H1 (cell line): ENCODE results near the gene BAIAP2. TPM values are rescaled to one million over a fixed set of nuclear protein-coding genes. Genes with fewer than 3 reads are reported as not detected.

Experiments
- CTCF ChIA-PET: fragments of 300-600 bp; sonication (Branson Sonifier 250); formaldehyde crosslinking; loops from one replicate; lab custom pipeline; 2021; ENCODE audit not compliant: partially characterized antibody; lab: Charles Lee
- POLR2A ChIA-PET: fragments of 300-600 bp; sonication (Branson Sonifier 250); formaldehyde crosslinking; loops from one replicate; lab custom pipeline; 2021; ENCODE audit warnings: inconsistent platforms; ENCODE audit not compliant: partially characterized antibody; lab: Charles Lee
- DNase-seq, 2 experiments: peaks; one replicate each; pipeline versions ENCODE4 v3.0.0 to v3.0.0-alpha.2; 2010 to 2022; ENCODE audit warnings: low spot score in 2 of 2, low read depth in 1 of 2, mixed read lengths in 1 of 2
- FAIRE-seq: peaks from 2 replicates; lab custom pipeline; 2011; peaks lifted over from hg19 to GRCh38; lab: Jason Lieb, UNC
- H2AFZ ChIP-seq: 2 replicates; pipeline ENCODE4 v1.8.1; 2012; ENCODE audit warnings: low read length, inconsistent platforms
- H2AK5ac ChIP-seq: 2 replicates; pipeline ENCODE4 v1.6.1; 2013; ENCODE audit warnings: low read depth, low read length
- H2BK120ac ChIP-seq: replicated peaks from 2 replicates; pipeline ENCODE3; 2013; ENCODE audit warnings: low read depth, low read length, inconsistent platforms
- H2BK12ac ChIP-seq: 2 replicates; pipeline ENCODE4 v1.6.1; 2013; ENCODE audit warnings: low read depth, low read length
- H2BK15ac ChIP-seq: 2 replicates; pipeline ENCODE4 v1.6.1; 2013; ENCODE audit warnings: low read length
- H2BK20ac ChIP-seq: 2 replicates; pipeline ENCODE4 v1.6.1; 2013; ENCODE audit warnings: low read length
- H2BK5ac ChIP-seq: 2 replicates; pipeline ENCODE4 v1.6.1; 2013; ENCODE audit warnings: low read depth, low read length
- H3K14ac ChIP-seq: 2 replicates; pipeline ENCODE4 v1.6.1; 2013; ENCODE audit warnings: inconsistent platforms; ENCODE audit not compliant: insufficient read length
- H3K18ac ChIP-seq: 2 replicates; pipeline ENCODE4 v1.6.1; 2013; ENCODE audit warnings: low read length; ENCODE audit errors: extremely low read depth
- H3K23ac ChIP-seq: 2 replicates; pipeline ENCODE4 v1.6.1; 2013; ENCODE audit warnings: inconsistent platforms; ENCODE audit not compliant: insufficient read length
- H3K23me2 ChIP-seq: 2 replicates; pipeline ENCODE4 v1.6.1; 2013; ENCODE audit warnings: low read depth, low read length
- H3K27ac ChIP-seq: 2 replicates; pipeline ENCODE4 v1.6.1; 2011; ENCODE audit warnings: low read depth, low read length, inconsistent platforms
- H3K27me3 ChIP-seq, 4 experiments: replicated peaks in 1 of 4; 1 replicate in 1 of 4; 2 replicates in 3 of 4; pipeline versions ENCODE4 v1.6.1 to v1.8.1; 2011 to 2013; ENCODE audit warnings: low read length in 3 of 4, mild to moderate bottlenecking in 3 of 4, inconsistent platforms in 2 of 4, mixed read lengths in 2 of 4, moderate library complexity in 1 of 4; ENCODE audit not compliant: control insufficient read depth in 3 of 4, insufficient read depth in 3 of 4; ENCODE audit errors: extremely low read depth in 1 of 4
- H3K36me3 ChIP-seq, 4 experiments: 2 replicates each; pipeline versions ENCODE4 v1.6.1 to v1.8.1; 2011 to 2013; ENCODE audit warnings: mild to moderate bottlenecking in 4 of 4, low read length in 3 of 4, moderate library complexity in 2 of 4, control low read depth in 1 of 4, inconsistent platforms in 1 of 4; ENCODE audit not compliant: insufficient read depth in 4 of 4, control insufficient read depth in 2 of 4
- H3K4ac ChIP-seq: replicated peaks from 2 replicates; pipeline ENCODE3; 2013; ENCODE audit warnings: low read length, low read depth, mixed read lengths, inconsistent platforms; ENCODE audit not compliant: insufficient read length
- H3K4me1 ChIP-seq, 4 experiments: replicated peaks in 1 of 4; 1 replicate in 1 of 4; 2 replicates in 3 of 4; pipeline versions ENCODE4 v1.6.1 to v1.8.1; 2011 to 2013; ENCODE audit warnings: low read length in 3 of 4, inconsistent platforms in 2 of 4, mixed read lengths in 1 of 4; ENCODE audit not compliant: insufficient read depth in 4 of 4, control insufficient read depth in 3 of 4
- H3K4me2 ChIP-seq, 2 experiments: 2 replicates each; pipeline versions ENCODE4 v1.6.1 to v1.8.1; 2011 to 2013; ENCODE audit warnings: low read depth in 2 of 2, low read length in 2 of 2, control low read depth in 1 of 2, inconsistent platforms in 1 of 2, mild to moderate bottlenecking in 1 of 2; ENCODE audit not compliant: insufficient read depth in 1 of 2
- H3K4me3 ChIP-seq, 4 experiments: fragments of 200-600, 300-600 bp in 1 of 4; sonication (generic), shearing (Covaris generic), sonication (Bioruptor Twin) in 1 of 4; 2 replicates each; pipeline versions ENCODE4 v1.5.1 to v1.8.1; 2011 to 2016; ENCODE audit warnings: low read length in 4 of 4, low read depth in 3 of 4, control low read depth in 2 of 4, inconsistent platforms in 2 of 4, mild to moderate bottlenecking in 2 of 4, mixed read lengths in 1 of 4, moderate library complexity in 1 of 4; ENCODE audit not compliant: insufficient read depth in 2 of 4; ENCODE audit errors: extremely low read depth in 1 of 4
- H3K56ac ChIP-seq: replicated peaks from 2 replicates; pipeline ENCODE3; 2013; ENCODE audit warnings: low read depth, mild to moderate bottlenecking, mixed read lengths, low read length, inconsistent platforms; ENCODE audit not compliant: insufficient read length
- H3K79me1 ChIP-seq: 2 replicates; pipeline ENCODE4 v1.6.1; 2013; ENCODE audit warnings: low read depth, low read length, control low read depth
- H3K79me2 ChIP-seq, 2 experiments: 2 replicates each; pipeline versions ENCODE4 v1.6.1 to v1.8.1; 2012 to 2013; ENCODE audit warnings: low read length in 2 of 2, mild to moderate bottlenecking in 2 of 2, inconsistent platforms in 1 of 2; ENCODE audit not compliant: insufficient read depth in 2 of 2, control insufficient read depth in 1 of 2
- H3K9ac ChIP-seq, 4 experiments: replicated peaks in 1 of 4; 1 replicate in 1 of 4; 2 replicates in 3 of 4; pipeline versions ENCODE4 v1.6.1 to v1.8.1; 2011 to 2013; ENCODE audit warnings: low read depth in 3 of 4, low read length in 3 of 4, control low read depth in 2 of 4, mild to moderate bottlenecking in 2 of 4, moderate library complexity in 2 of 4, inconsistent platforms in 1 of 4; ENCODE audit errors: extremely low read depth in 1 of 4
- H3K9me3 ChIP-seq, 2 experiments: 2 replicates each; pipeline versions ENCODE4 v1.6.1 to v1.8.1; 2012 to 2013; ENCODE audit warnings: mild to moderate bottlenecking in 2 of 2, moderate library complexity in 2 of 2, control low read depth in 1 of 2, inconsistent platforms in 1 of 2, low read depth in 1 of 2, low read length in 1 of 2, mixed read lengths in 1 of 2; ENCODE audit not compliant: insufficient read depth in 2 of 2
- H4K20me1 ChIP-seq, 2 experiments: replicated peaks in 1 of 2; 2 replicates each; pipeline versions ENCODE3 to v1.8.1; 2011 to 2013; ENCODE audit warnings: inconsistent platforms in 2 of 2, low read length in 2 of 2, mild to moderate bottlenecking in 1 of 2; ENCODE audit not compliant: insufficient read depth in 2 of 2, control insufficient read depth in 1 of 2
- H4K5ac ChIP-seq: 2 replicates; pipeline ENCODE4 v1.6.1; 2013; ENCODE audit warnings: low read length, low read depth, mixed read lengths, inconsistent platforms; ENCODE audit not compliant: insufficient read length
- H4K8ac ChIP-seq: 2 replicates; pipeline ENCODE4 v1.8.0; 2013; ENCODE audit warnings: mild to moderate bottlenecking, moderate library complexity, low read length, inconsistent platforms; ENCODE audit not compliant: insufficient read depth; ENCODE audit errors: extremely low read depth
- H4K91ac ChIP-seq: replicated peaks from 2 replicates; pipeline ENCODE3; 2013; ENCODE audit warnings: low read length, mixed read lengths, inconsistent platforms; ENCODE audit not compliant: insufficient read length
- E2F6 ChIP-seq: IDR thresholded peaks from 2 replicates; pipeline ENCODE4 v1.6.1; 2012; ENCODE audit warnings: inconsistent platforms
- EGR1 ChIP-seq: IDR thresholded peaks from 2 replicates; pipeline ENCODE4 v1.6.1; 2011; ENCODE audit warnings: low read depth, low read length, borderline replicate concordance
- EP300 ChIP-seq, 2 experiments: IDR thresholded peaks; 1 replicate in 1 of 2; 2 replicates in 1 of 2; pipeline ENCODE4 v1.6.1; 2011 to 2012; ENCODE audit warnings: low read depth in 2 of 2, low read length in 2 of 2, mild to moderate bottlenecking in 2 of 2, borderline replicate concordance in 1 of 2, inconsistent platforms in 1 of 2, moderate library complexity in 1 of 2
- JUN ChIP-seq: IDR thresholded peaks from 2 replicates; pipeline ENCODE4 v1.6.1; 2011; ENCODE audit warnings: low read depth, mild to moderate bottlenecking, improper control_type of control experiment, low read length
- SIN3A ChIP-seq, 2 experiments: IDR thresholded peaks in 1 of 2; conservative IDR thresholded peaks in 1 of 2; 2 replicates each; pipeline ENCODE4 v1.6.1; 2011 to 2012; ENCODE audit warnings: low read length in 2 of 2, improper control_type of control experiment in 1 of 2, low read depth in 1 of 2, mild to moderate bottlenecking in 1 of 2
- SRF ChIP-seq: IDR thresholded peaks from 2 replicates; pipeline ENCODE4 v1.6.1; 2011; ENCODE audit warnings: mild to moderate bottlenecking, low read depth, low read length, moderate library complexity
- SUZ12 ChIP-seq: fragments of 200-600 bp; sonication (generic); IDR thresholded peaks from 2 replicates; pipeline ENCODE4 v1.6.1; 2012; ENCODE audit warnings: mild to moderate bottlenecking, inconsistent platforms, low read length, moderate library complexity, mixed read lengths
- ZNF274 ChIP-seq: IDR thresholded peaks from 2 replicates; pipeline ENCODE4 v1.7.0; 2012; ENCODE audit warnings: low read length, borderline replicate concordance; ENCODE audit errors: extremely low read depth
- WGBS, 2 experiments: shearing (Covaris generic) in 1 of 2; methylation state at CpG; one replicate each; pipeline versions ENCODE4 v1.1.6 to v1.1.7; 2013 to 2015; ENCODE audit warnings: low lambda C conversion rate in 2 of 2, mixed read lengths in 2 of 2, inconsistent platforms in 1 of 2, low coverage in 1 of 2, missing lambda C conversion rate in 1 of 2; ENCODE audit not compliant: insufficient replicate concordance in 2 of 2, insufficient coverage in 1 of 2, insufficient read length in 1 of 2; ENCODE audit errors: extremely low coverage in 1 of 2, missing lambda C conversion rate in 1 of 2; 5-methylcytosine and 5-hydroxymethylcytosine counted together
- polyA plus RNA-seq, 7 experiments: library from polyadenylated mRNA; depleted of rRNA in 3 of 7; stranded (reverse) in 5 of 7; unstranded in 2 of 7; fragments of >200 nt in 5 of 7; fragments of 200-250 nt in 2 of 7; gene quantifications; 1 replicate in 5 of 7; 2 replicates in 1 of 7; 4 replicates in 1 of 7; pipeline versions ENCODE4 v1.2.1 to v1.2.3, GENCODE V29; 2011 to 2013; ENCODE audit warnings: missing spikeins in 2 of 7, mixed read lengths in 2 of 7
- total RNA-seq: library from RNA; stranded (reverse); fragmentation: NEBNext Ultra II Directional; extraction: Animal tissue kit (Norgen Biotek cat#: 25700); gene quantifications from 2 replicates; pipeline ENCODE4 v1.2.1, GENCODE V29; 2021

BAIAP2 gene
- total and polyA plus RNA-seq, 2 of the 8 experiments (the other 6 are each of a cell fraction or from before 2014, with no cell fraction given) = 10.0 to 22.8 TPM

GRCh38 chr17:81063106-81064093 lies 28.4 kb downstream of the BAIAP2 start:
- Histone ChIP-seq H3K36me3 (no peaks in the 10 kb centered on the region), H2AK5ac (peak overlapping the region; percentile 24; the same call in 1 of the 2 replicates), H3K27ac (no peak overlapping the region), H3K4ac (no peak overlapping the region), H3K14ac (no peak overlapping the region), H3K79me1 (peaks cover 3% of the 10 kb centered on the region), H3K4me1 (peaks cover 0 to 12% (median 5%) of the 10 kb centered on the region in 4 experiments; a peak in 4 of 7 replicates), H3K18ac (no peak overlapping the region), H3K56ac (no peak overlapping the region), H3K23me2 (no peaks in the 10 kb centered on the region), H2BK120ac (no peak overlapping the region), H3K27me3 (no peaks in the 10 kb centered on the region), H2BK12ac (no peak overlapping the region), H3K79me2 (no peaks in the 10 kb centered on the region), H2BK20ac (no peak overlapping the region), H3K9ac (no peak overlapping the region; a peak in 1 of 7 replicates), H3K23ac (no peak overlapping the region), H3K4me3 (no peak overlapping the region), H2BK15ac (no peak overlapping the region), H4K91ac (no peak overlapping the region), H3K9me3 (no peaks in the 10 kb centered on the region), H4K8ac (no peak overlapping the region; the same call in 1 of the 2 replicates), H3K4me2 (no peak overlapping the region), H4K5ac (no peak overlapping the region), H2BK5ac (peak overlapping the region; percentile 56; the same call in 1 of the 2 replicates), H2AFZ (no peak overlapping the region), H4K20me1 (peaks cover 2 to 4% of the 10 kb centered on the region in 2 experiments)
- FAIRE-seq = no peak
- DNase-seq = no peak
- ChIA-PET CTCF (interaction anchor here (0.6 to 1.9 kb wide), 6 partner anchors 15 to 138 kb away, joined by 3 to 9 read pairs (median 6); no protein-coding TSS in a partner anchor), POLR2A (interaction anchor here (3.4 kb wide), 1 partner anchor 27 kb away, joined by 19 read pairs; the partner anchor contains the start of gene BAIAP2)
- WGBS, 2 experiments = 93% methylated on average over 22 of the region's 22 CpGs; no CpG with 5 or more reads in 1 of the 2 experiments
- TF ChIP-seq EP300 (IDR thresholded peaks at IDR 0.05; ENCODE audit: borderline replicate concordance in 1 of 2, low read depth in 2 of 2, low read length in 2 of 2) (no peak), SIN3A (conservative IDR thresholded peaks at IDR 0.05 in 1 of 2, IDR thresholded peaks at IDR 0.05 in 1 of 2; ENCODE audit: low read depth in 1 of 2, low read length in 2 of 2) (no peak), JUN (no peak), SRF (no peak), SUZ12 (no peak), E2F6 (no peak), EGR1 (no peak), ZNF274 (no peak)
